IMR-90 (cell line): ENCODE measurements around the gene FAM78A.

Experiments
- CTCF ChIP-seq: conservative IDR thresholded peaks from 2 replicates; pipeline ENCODE4 v1.5.1; 2012; ENCODE audit warnings: mild to moderate bottlenecking, low read depth, low read length, improper control_type of control experiment
- MAZ ChIP-seq: IDR thresholded peaks from 2 replicates; pipeline ENCODE4 v1.6.1; 2012; ENCODE audit warnings: low read depth, mild to moderate bottlenecking, low read length, improper control_type of control experiment, moderate library complexity, borderline replicate concordance
- POLR2A ChIP-seq: IDR thresholded peaks from 2 replicates; pipeline ENCODE4 v1.6.1; 2012; ENCODE audit warnings: mild to moderate bottlenecking, low read depth, low read length
- SMC3 ChIP-seq: fragments of 150-350 bp; IDR thresholded peaks from 2 replicates; pipeline ENCODE4 v1.6.1; 2016; ENCODE audit warnings: low read depth, mild to moderate bottlenecking, antibody characterized with exemption, low read length, moderate library complexity

GRCh38 chr9:131253891-131254491 lies 22.3 kb downstream of the FAM78A start:
- no peak for TF ChIP-seq MAZ
- TF ChIP-seq CTCF: no peak
- no peak for TF ChIP-seq POLR2A
- no peak for TF ChIP-seq SMC3
